ENCODE measurements around the gene NRXN2.

GRCh38 chr11:64642418-64642735 is 80.6 kb downstream of the NRXN2 start:
- TF ChIP-seq CTCF (IDR thresholded peaks at IDR 0.05) (no peak), POLR2AphosphoS5 (IDR thresholded peaks at IDR 0.05; ENCODE audit: low read depth, low read length) (no peak), TCF7L2 (IDR thresholded peaks at IDR 0.05; ENCODE audit: low read depth, low read length) (no peak), REST (IDR thresholded peaks at IDR 0.05; ENCODE audit: insufficient read depth in 1 of 2, low read depth in 2 of 2, low read length in 1 of 2) (no peak)
